Thymus (tissue), 11 donors: ENCODE results near the gene CEP295NL. TPM values are rescaled to one million over a fixed set of nuclear protein-coding genes. Genes with fewer than 3 reads are reported as not detected.
A peak's percentile ranks its signal among the peaks of the same experiment; 100 is the strongest.
"Not testable (repeated sequence)": the region's sequence is repeated elsewhere in the genome, so short reads cannot be mapped to it uniquely, and the experiment has no call there.

Experiments used
- DNase-seq, 9 donors: peaks; one replicate each; pipeline ENCODE4 v3.0.0-alpha.2; 2013; ENCODE audit warnings: low spot score in 9 of 9, low read depth in 6 of 9, missing footprints in 1 of 9
- H3K27ac ChIP-seq, 2 donors: one replicate each; pipeline ENCODE4 v1.5.1; 2013; ENCODE audit warnings: control low read depth in 1 of 2, low read depth in 1 of 2, low read length in 1 of 2, mild to moderate bottlenecking in 1 of 2, moderate library complexity in 1 of 2
- H3K27me3 ChIP-seq, 2 donors: one replicate each; pipeline ENCODE4 v1.5.1; 2013; ENCODE audit warnings: low read length in 1 of 2; ENCODE audit not compliant: control insufficient read depth in 2 of 2, insufficient read depth in 1 of 2
- H3K36me3 ChIP-seq, 2 donors: one replicate each; pipeline ENCODE4 v1.5.1; 2013; ENCODE audit warnings: low read length in 1 of 2, mild to moderate bottlenecking in 1 of 2, moderate library complexity in 1 of 2; ENCODE audit not compliant: control insufficient read depth in 2 of 2, insufficient read depth in 2 of 2
- H3K4me1 ChIP-seq, 2 donors: one replicate each; pipeline ENCODE4 v1.5.1; 2013; ENCODE audit warnings: low read length in 2 of 2; ENCODE audit not compliant: control insufficient read depth in 2 of 2, insufficient read depth in 2 of 2
- H3K4me3 ChIP-seq, 2 donors: one replicate each; pipeline ENCODE4 v1.5.1; 2013; ENCODE audit warnings: low read length in 2 of 2, control low read depth in 1 of 2, mild to moderate bottlenecking in 1 of 2
- H3K9me3 ChIP-seq, 2 donors: one replicate each; pipeline ENCODE4 v1.5.1; 2013; ENCODE audit warnings: low read length in 1 of 2, mild to moderate bottlenecking in 1 of 2; ENCODE audit not compliant: control insufficient read depth in 2 of 2, insufficient read depth in 1 of 2
- WGBS: extraction: QIAGEN DNeasy Blood & Tissue Kit; methylation state at CpG from one replicate; pipeline ENCODE4 v1.1.7; 2013; 5-methylcytosine and 5-hydroxymethylcytosine counted together
- polyA plus RNA-seq: library from polyadenylated mRNA; stranded (reverse); fragments of 200-250 nt; gene quantifications from one replicate; pipeline ENCODE4 v1.2.3, GENCODE V29; 2013
- total RNA-seq: library from RNA; stranded (reverse); fragments of 120-200 nt; gene quantifications from one replicate; pipeline ENCODE4 v1.2.4, GENCODE V29; 2013
- donor health status: healthy.

CEP295NL gene
- total and polyA plus RNA-seq, 2 donors: 0.38 to 0.50 TPM

DNA sequence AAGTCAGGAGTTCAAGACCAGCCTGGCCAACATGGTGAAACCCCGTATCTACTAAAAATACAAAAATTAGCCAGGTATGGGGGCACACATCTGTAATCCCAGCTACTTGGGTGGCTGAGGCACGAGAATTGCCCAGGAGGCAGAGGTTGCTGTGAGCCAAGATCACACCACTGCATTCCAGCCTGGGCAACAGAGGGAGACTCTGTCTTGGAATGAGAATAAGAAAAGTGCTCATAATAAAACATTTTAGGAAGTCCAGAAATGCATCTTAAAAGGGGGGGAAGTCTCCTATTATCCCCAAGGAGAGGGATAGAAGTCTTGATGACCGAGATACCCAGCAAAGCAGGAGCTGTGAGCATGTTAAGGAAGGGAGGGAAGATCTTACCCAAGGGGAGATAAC is 36.0 kb downstream of the CEP295NL start:
- not testable (repeated sequence) for H3K27me3 ChIP-seq, DNase-seq, H3K4me3 ChIP-seq, H3K27ac ChIP-seq, H3K9me3 ChIP-seq
- H3K4me1 ChIP-seq: peaks cover 4 to 18% of the 10 kb centered on the region in 2 donors
- H3K36me3 ChIP-seq: peaks cover 63% of the 10 kb centered on the region in 2 donors
- 96% methylated on average over 3 of the region's 3 CpGs for WGBS

GRCh38 chr17:78865682-78866390 is 37.2 kb downstream of the CEP295NL start:
- Histone ChIP-seq H3K27me3 (no peaks in the 10 kb centered on the region), H3K27ac (peak overlapping the region; percentile 70 to 74), H3K36me3 (peaks cover 62 to 67% of the 10 kb centered on the region in 2 donors), H3K9me3 (no peaks in the 10 kb centered on the region), H3K4me3 (no peak overlapping the region), H3K4me1 (peaks cover 4 to 18% of the 10 kb centered on the region in 2 donors)
- peak in 3 of 9 donors; percentile 56 to 77 (median 69) for DNase-seq
- 29% methylated on average over 19 of the region's 19 CpGs for WGBS

- Histone ChIP-seq H3K27ac (no peak overlapping the region), H3K36me3 (peaks cover 48 to 61% of the 10 kb centered on the region in 2 donors), H3K27me3 (no peaks in the 10 kb centered on the region), H3K4me1 (peaks cover 4 to 18% of the 10 kb centered on the region in 2 donors), H3K9me3 (no peaks in the 10 kb centered on the region), H3K4me3 (no peak overlapping the region)
- 98% methylated on average over 1 of the region's 1 CpG for WGBS
- DNase-seq: no peak
These were observed 38.9 kb downstream of the CEP295NL start for GRCh38 chr17:78864117-78864516.

DNA sequence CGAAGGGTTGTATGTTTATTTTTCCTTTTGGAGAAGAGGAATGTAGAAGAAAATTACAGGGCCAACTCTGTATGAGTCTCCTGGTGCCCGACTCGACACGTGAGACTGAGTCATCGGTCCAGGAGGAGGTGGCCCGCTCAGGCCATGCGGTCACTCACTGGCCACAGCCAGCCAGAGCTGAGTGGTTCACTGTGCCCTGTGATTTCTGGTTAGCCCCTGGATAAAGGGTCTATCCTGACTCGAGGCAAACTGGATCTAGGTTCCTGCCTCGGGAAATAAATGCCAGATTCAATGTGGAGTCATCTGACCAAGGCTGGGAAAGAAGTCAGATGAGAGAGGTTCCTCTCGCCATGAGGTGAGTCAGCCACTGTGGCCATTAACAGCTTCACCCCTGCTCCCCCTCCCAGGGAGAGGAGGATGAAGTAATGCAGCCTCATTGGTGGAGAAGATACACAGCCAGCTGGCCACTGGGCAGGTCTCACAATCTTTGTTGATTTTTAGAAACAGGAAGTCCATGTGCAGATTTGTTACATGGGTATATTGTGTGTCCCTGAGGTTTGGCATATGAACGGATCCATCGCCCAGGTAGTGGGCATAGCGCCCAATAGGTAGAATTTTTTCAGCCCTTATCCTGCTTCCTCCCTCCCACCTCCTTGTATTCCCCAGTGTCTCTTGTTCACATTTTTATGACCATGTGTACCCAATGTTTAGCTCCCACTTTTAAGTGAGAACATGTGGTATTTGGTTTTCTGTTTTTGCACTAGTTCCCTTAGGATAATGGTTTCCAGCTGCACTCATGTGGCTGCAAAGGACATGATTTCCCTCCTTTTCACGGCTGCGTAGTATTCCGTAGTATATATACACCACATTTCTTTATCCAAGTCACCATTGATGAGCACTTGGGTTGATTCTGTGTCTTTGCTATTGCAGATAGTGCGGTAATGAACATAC is 40.7 kb downstream of the CEP295NL start:
- Histone ChIP-seq H3K36me3 (peaks cover 35 to 57% of the 10 kb centered on the region in 2 donors), H3K27ac (no peak overlapping the region), H3K4me3 (no peak overlapping the region), H3K4me1 (peaks cover 4 to 18% of the 10 kb centered on the region in 2 donors), H3K9me3 (no peaks in the 10 kb centered on the region), H3K27me3 (no peaks in the 10 kb centered on the region)
- no peak for DNase-seq
- 97% methylated on average over 17 of the region's 17 CpGs for WGBS

- H3K36me3 ChIP-seq: peaks cover 47 to 64% of the 10 kb centered on the region in 2 donors
- H3K27ac ChIP-seq: no peak overlapping the region
- H3K27me3 ChIP-seq: no peaks in the 10 kb centered on the region
- H3K9me3 ChIP-seq: no peaks in the 10 kb centered on the region
- 99% methylated on average over 4 of the region's 4 CpGs for WGBS
- H3K4me3 ChIP-seq: no peak overlapping the region
- no peak for DNase-seq
- peaks cover 4 to 7% of the 10 kb centered on the region in 2 donors for H3K4me1 ChIP-seq
These were observed 41.8 kb downstream of the CEP295NL start for GRCh38 chr17:78861229-78861628.

- H3K36me3 ChIP-seq: peaks cover 63 to 76% of the 10 kb centered on the region in 2 donors
- WGBS: 91% methylated on average over 4 of the region's 4 CpGs
These were observed 44.0 kb downstream of the CEP295NL start for GRCh38 chr17:78859051-78859450.

GRCh38 chr17:78857266-78857665 is 45.7 kb downstream of the CEP295NL start:
- no peak for DNase-seq

More at GRCh38 chr17:78859051-78859450, 44.0 kb downstream of the CEP295NL start:
- Histone ChIP-seq H3K4me3 (no peak overlapping the region), H3K27me3 (no peaks in the 10 kb centered on the region), H3K9me3 (no peaks in the 10 kb centered on the region), H3K4me1 (no peaks in the 10 kb centered on the region), H3K27ac (no peak overlapping the region)
- DNase-seq: no peak

GRCh38 chr17:78855561-78856165 is 47.3 kb downstream of the CEP295NL start:
- Histone ChIP-seq H3K4me3 (no peak overlapping the region), H3K9me3 (no peaks in the 10 kb centered on the region), H3K36me3 (peaks cover 46 to 66% of the 10 kb centered on the region in 2 donors), H3K27ac (no peak overlapping the region), H3K4me1 (no peaks in the 10 kb centered on the region), H3K27me3 (no peaks in the 10 kb centered on the region)
- 98% methylated on average over 25 of the region's 25 CpGs for WGBS
- no peak for DNase-seq

More at GRCh38 chr17:78857266-78857665, 45.7 kb downstream of the CEP295NL start:
- Histone ChIP-seq H3K36me3 (peaks cover 58 to 76% of the 10 kb centered on the region in 2 donors), H3K4me1 (no peaks in the 10 kb centered on the region), H3K4me3 (no peak overlapping the region), H3K9me3 (no peaks in the 10 kb centered on the region), H3K27ac (no peak overlapping the region), H3K27me3 (no peaks in the 10 kb centered on the region)
- 97% methylated on average over 14 of the region's 14 CpGs for WGBS
